K562 (cell line): ENCODE results near the gene LGALS12. TPM values are rescaled to one million over a fixed set of nuclear protein-coding genes. Genes with fewer than 3 reads are reported as not detected.
A peak's percentile ranks its signal among the peaks of the same experiment; 100 is the strongest.

Experiments used
- ATAC-seq: fragments of 200-7000 bp; cut with Tn5 transposase; 3 replicates; pipeline ENCODE4 v1.9.1; 2020; ENCODE audit warnings: moderate library complexity
- BruUV-seq: library from RNA; stranded (reverse); fragments of 400-500 nt; replicated peaks from 2 replicates; lab custom pipeline; 2021; lab: Mats Ljungman, UMichigan
- CTCF ChIA-PET: fragments of 300-600 bp; formaldehyde crosslinking; extraction: SDS; loops from one replicate; lab custom pipeline; 2021; ENCODE audit warnings: low intra/inter-chr PET ratio; lab: Yijun Ruan, JAX
- POLR2A ChIA-PET: fragments of 300-600, 350-650 bp; sonication (Branson Sonifier 250); formaldehyde crosslinking; extraction: SDS; loops from one replicate; lab custom pipeline; 2021; ENCODE audit warnings: antibody characterized with exemption, inconsistent platforms; lab: Yijun Ruan, JAX
- DNase-seq, 4 experiments: peaks; one replicate each; pipeline versions ENCODE4 v3.0.0 to v3.0.0-alpha.2; 2011 to 2018; ENCODE audit warnings: low spot score in 3 of 4, mixed read lengths in 3 of 4; ENCODE audit errors: extremely low read depth in 1 of 4
- FAIRE-seq: peaks from 2 replicates; lab custom pipeline; 2011; peaks lifted over from hg19 to GRCh38; lab: Jason Lieb, UNC
- H2AFZ ChIP-seq: 2 replicates; pipeline ENCODE4 v1.6.0; 2011; ENCODE audit warnings: low read depth, low read length, control low read depth, inconsistent platforms
- H3K27ac ChIP-seq: fragments of 200-600 bp; 3 replicates; pipeline ENCODE4 v1.8.0; 2011; ENCODE audit warnings: low read depth, mild to moderate bottlenecking, control low read depth, inconsistent platforms, low read length, moderate library complexity, mixed read lengths; ENCODE audit errors: extremely low read depth
- H3K27me3 ChIP-seq, 2 experiments: fragments of 300-600 bp in 1 of 2; 2 replicates in 1 of 2; 3 replicates in 1 of 2; pipeline versions ENCODE4 v1.6.0 to v1.8.0; 2011; ENCODE audit warnings: inconsistent platforms in 2 of 2, low read length in 2 of 2, mild to moderate bottlenecking in 1 of 2, mixed read lengths in 1 of 2, moderate library complexity in 1 of 2; ENCODE audit not compliant: control insufficient read depth in 2 of 2, insufficient read depth in 2 of 2
- H3K36me3 ChIP-seq: fragments of 300-600 bp; 3 replicates; pipeline ENCODE4 v1.8.0; 2011; ENCODE audit warnings: mild to moderate bottlenecking, low read length, inconsistent platforms; ENCODE audit not compliant: control insufficient read depth, insufficient read depth
- H3K4me1 ChIP-seq, 2 experiments: fragments of 200-600 bp in 1 of 2; replicated peaks in 1 of 2; 2 replicates in 1 of 2; 3 replicates in 1 of 2; pipeline versions ENCODE4 v1.5.1 to v1.8.0; 2011; ENCODE audit warnings: inconsistent platforms in 2 of 2, low read length in 2 of 2, mild to moderate bottlenecking in 1 of 2, mixed read lengths in 1 of 2, moderate library complexity in 1 of 2; ENCODE audit not compliant: control insufficient read depth in 2 of 2, insufficient read depth in 2 of 2
- H3K4me2 ChIP-seq: 2 replicates; pipeline ENCODE4 v1.6.1; 2011; ENCODE audit warnings: low read length, control low read depth, inconsistent platforms, mixed read lengths; ENCODE audit not compliant: insufficient read depth
- H3K4me3 ChIP-seq: fragments of 200-600 bp; sonication (generic), shearing (Covaris generic); 2 replicates; pipeline ENCODE4 v1.5.1; 2016; ENCODE audit warnings: control low read depth, inconsistent platforms
- H3K79me2 ChIP-seq: fragments of 200-600 bp; 3 replicates; pipeline ENCODE4 v1.8.0; 2011; ENCODE audit warnings: low read length, inconsistent platforms; ENCODE audit not compliant: control insufficient read depth, insufficient read depth
- H3K9ac ChIP-seq, 2 experiments: 2 replicates each; pipeline versions ENCODE4 v1.6.0 to v1.6.1; 2011; ENCODE audit warnings: low read depth in 2 of 2, low read length in 2 of 2, control low read depth in 1 of 2, inconsistent platforms in 1 of 2, mild to moderate bottlenecking in 1 of 2, mixed read lengths in 1 of 2; ENCODE audit not compliant: insufficient read depth in 1 of 2
- H3K9me1 ChIP-seq: one replicate; pipeline ENCODE4 v1.6.0; 2011; ENCODE audit warnings: inconsistent platforms, mild to moderate bottlenecking, low read length, moderate library complexity; ENCODE audit not compliant: control insufficient read depth, insufficient read depth
- H3K9me3 ChIP-seq: replicated peaks from 2 replicates; pipeline ENCODE4 v1.5.1; 2011; ENCODE audit warnings: low read depth, low read length, inconsistent platforms; ENCODE audit not compliant: control insufficient read depth, insufficient read depth
- H4K20me1 ChIP-seq: replicated peaks from 2 replicates; pipeline ENCODE4 v1.6.1; 2011; ENCODE audit warnings: low read length, inconsistent platforms, mixed read lengths; ENCODE audit not compliant: control insufficient read depth, insufficient read depth
- DIDO1 ChIP-seq: fragments of 450-650 bp; IDR thresholded peaks from 2 replicates; pipeline ENCODE4 v1.6.1; 2016; ENCODE audit warnings: low read depth, missing biosample characterization, missing genetic modification characterization
- ETS2 ChIP-seq: IDR thresholded peaks from 2 replicates; pipeline ENCODE4 v1.6.1; 2016; ENCODE audit warnings: borderline replicate concordance, missing genetic modification characterization, mild to moderate bottlenecking, moderate library complexity, missing compliant biosample characterization; ENCODE audit not compliant: poor library complexity, severe bottlenecking
- HMGXB4 ChIP-seq: sonication (generic); formaldehyde crosslinking; IDR thresholded peaks from 2 replicates; pipeline ENCODE4 v1.8.1; 2023; ENCODE audit warnings: mild to moderate bottlenecking, missing genetic modification reagents
- ILF3 ChIP-seq: fragments of 450-650 bp; IDR thresholded peaks from 2 replicates; pipeline ENCODE4 v1.6.1; 2018; ENCODE audit warnings: antibody characterized with exemption, mild to moderate bottlenecking, moderate library complexity, borderline replicate concordance
- KLF1 ChIP-seq: fragments of 450-650 bp; IDR thresholded peaks from 2 replicates; pipeline ENCODE4 v1.6.1; 2016; ENCODE audit warnings: missing genetic modification characterization, missing compliant biosample characterization
- MEIS2 ChIP-seq: fragments of 450-650 bp; IDR thresholded peaks from 2 replicates; pipeline ENCODE4 v1.6.1; 2014; ENCODE audit warnings: mild to moderate bottlenecking; ENCODE audit not compliant: partially characterized antibody
- WGBS: fragments of 100-300 bp; shearing (Covaris generic); methylation state at CpG from one replicate; pipeline ENCODE4 v1.1.6; 2016; ENCODE audit warnings: low coverage, mixed read lengths; ENCODE audit not compliant: insufficient coverage; ENCODE audit errors: missing lambda C conversion rate; 5-methylcytosine and 5-hydroxymethylcytosine counted together
- in situ Hi-C: fragments of 300-500 bp; cut with MboI; formaldehyde crosslinking; loops from 4 replicates; pipeline ENCODE4 v1.15.0; 2018; ENCODE audit warnings: inconsistent platforms, mixed read lengths
- intact Hi-C: fragments of 100-400 bp; cut with micrococcal nuclease; formaldehyde crosslinking; loops from 2 replicates; pipeline ENCODE4 v1.14.2; 2022
- polyA plus RNA-seq, 8 experiments: library from polyadenylated mRNA; depleted of rRNA in 4 of 8; stranded (reverse) in 5 of 8; unstranded in 3 of 8; fragments of >200 nt; fragmentation: Nextera tagmentation in 2 of 8; fragmentation: Illumina TruSeq in 1 of 8; extraction: Ambion mirVana in 2 of 8; extraction: Trizol in 1 of 8; gene quantifications; 2 replicates each; pipeline versions ENCODE4 v1.2.1 to v1.2.3, GENCODE V29; 2011 to 2014; ENCODE audit warnings: inconsistent platforms in 1 of 8, missing spikeins in 1 of 8
- total RNA-seq, 7 experiments: library from RNA; depleted of rRNA in 6 of 7; stranded (reverse); fragments of >200 nt in 6 of 7; fragmentation: Illumina TruSeq in 2 of 7; extraction: Trizol in 2 of 7; gene quantifications; 2 replicates each; pipeline versions ENCODE4 v1.2.1 to v1.2.3, GENCODE V29; 2011 to 2021; ENCODE audit warnings: low replicate concordance in 1 of 7
- TF ChIP-seq, protein P1 (sequence below): fragments of 450-650 bp; IDR thresholded peaks from 2 replicates; pipeline ENCODE4 v1.6.1; 2016

LGALS12 gene
- total and polyA plus RNA-seq, 9 of the 15 experiments (the other 6 are each of a cell fraction or from before 2014, with no cell fraction given) = 0.66 to 8.0 (median 5.0) TPM

GRCh38 chr11:63494975-63495374 is 10.9 kb upstream of the LGALS12 start:
- no TSS peak for BruUV-seq
- Histone ChIP-seq H3K4me1 (peaks cover 8 to 9% of the 10 kb centered on the region in 2 experiments; a peak in 3 of 5 replicates), H3K79me2 (no peaks in the 10 kb centered on the region)
- no peak for FAIRE-seq
- TF ChIP-seq, protein P1, sequence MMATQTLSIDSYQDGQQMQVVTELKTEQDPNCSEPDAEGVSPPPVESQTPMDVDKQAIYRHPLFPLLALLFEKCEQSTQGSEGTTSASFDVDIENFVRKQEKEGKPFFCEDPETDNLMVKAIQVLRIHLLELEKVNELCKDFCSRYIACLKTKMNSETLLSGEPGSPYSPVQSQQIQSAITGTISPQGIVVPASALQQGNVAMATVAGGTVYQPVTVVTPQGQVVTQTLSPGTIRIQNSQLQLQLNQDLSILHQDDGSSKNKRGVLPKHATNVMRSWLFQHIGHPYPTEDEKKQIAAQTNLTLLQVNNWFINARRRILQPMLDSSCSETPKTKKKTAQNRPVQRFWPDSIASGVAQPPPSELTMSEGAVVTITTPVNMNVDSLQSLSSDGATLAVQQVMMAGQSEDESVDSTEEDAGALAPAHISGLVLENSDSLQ = peak; percentile 48; the same call in 1 of the 2 replicates
- TF ChIP-seq DIDO1 (tag) (no peak), HMGXB4 (CRISPR knock-in tag) (no peak), ETS2 (tag) (no peak), MEIS2 (peak; percentile 51), KLF1 (tag) (no peak), ILF3 (no peak)
- TF ChIP-seq, all 486 proteins: peak for 2
- no peaks in the 10 kb centered on the region for H3K27me3 ChIP-seq
- no peak overlapping the region for H2AFZ ChIP-seq
- H3K27ac ChIP-seq = no peak overlapping the region
- H3K4me3 ChIP-seq = no peak overlapping the region
- no peak overlapping the region for H3K4me2 ChIP-seq
- no peaks in the 10 kb centered on the region for H3K36me3 ChIP-seq
- 29% methylated on average over 6 of the region's 6 CpGs for WGBS
- ATAC-seq (no peak), DNase-seq (no peak)
- intact Hi-C loops (no loop called here), in situ Hi-C loops (no loop called here)
- H3K9me3 ChIP-seq = peaks cover 10% of the 10 kb centered on the region; the same call in 1 of the 2 replicates
- POLR2A ChIA-PET = interaction anchor here (0.5 to 1.5 kb wide), 5 partner anchors 9 to 265 kb away, joined by 3 to 6 read pairs (median 3); no protein-coding TSS in a partner anchor
- H4K20me1 ChIP-seq = no peaks in the 10 kb centered on the region
- CTCF ChIA-PET = no interaction called here
- no peak overlapping the region for H3K9ac ChIP-seq
- no peaks in the 10 kb centered on the region for H3K9me1 ChIP-seq
